Muscle of leg (tissue), 11 donors: Measurements from ENCODE around the gene FARP1. TPM values are rescaled to one million over a fixed set of nuclear protein-coding genes. Genes with fewer than 3 reads are reported as not detected.
A peak's percentile ranks its signal among the peaks of the same experiment; 100 is the strongest.

Experiments
- DNase-seq: peaks from one replicate; pipeline ENCODE4 v3.0.0; 2013
- H3K27ac ChIP-seq: one replicate; pipeline ENCODE4 v1.5.1; 2013; ENCODE audit warnings: mild to moderate bottlenecking, low read length, control low read depth
- H3K27me3 ChIP-seq: one replicate; pipeline ENCODE4 v1.6.1; 2013; ENCODE audit warnings: low read length; ENCODE audit not compliant: control insufficient read depth, insufficient read depth
- H3K36me3 ChIP-seq: one replicate; pipeline ENCODE4 v1.6.1; 2013; ENCODE audit warnings: low read length; ENCODE audit not compliant: control insufficient read depth, insufficient read depth
- H3K4me1 ChIP-seq: one replicate; pipeline ENCODE4 v1.6.1; 2013; ENCODE audit warnings: low read length; ENCODE audit not compliant: control insufficient read depth, insufficient read depth
- H3K4me3 ChIP-seq: one replicate; pipeline ENCODE4 v1.5.1; 2013; ENCODE audit warnings: low read length, control low read depth
- H3K9me3 ChIP-seq: replicated peaks from 2 replicates; pipeline ENCODE4 v1.6.1; 2013; ENCODE audit warnings: low read depth, low read length; ENCODE audit not compliant: control insufficient read depth
- WGBS: methylation state at CpG from one replicate; pipeline ENCODE4 v1.1.5; 2013; ENCODE audit warnings: missing lambda C conversion rate; ENCODE audit not compliant: insufficient coverage; 5-methylcytosine and 5-hydroxymethylcytosine counted together
- polyA plus RNA-seq, 8 donors: library from polyadenylated mRNA; unstranded; fragments of 120-200 nt; gene quantifications; one replicate each; pipeline versions ENCODE4 v1.2.1 to v1.2.3, GENCODE V29; 2013; ENCODE audit warnings: inconsistent platforms in 1 of 8, low replicate concordance in 1 of 8; ENCODE audit not compliant: insufficient read length in 8 of 8, insufficient read depth in 1 of 8
- total RNA-seq: library from RNA; stranded (reverse); fragments of 120-200 nt; gene quantifications from one replicate; pipeline ENCODE4 v1.2.4, GENCODE V29; 2013

FARP1 gene
- total and polyA plus RNA-seq, 9 donors, result 37.8 to 90.7 (median 74.3) TPM

- Histone ChIP-seq H3K27ac (no peak overlapping the region), H3K4me1 (peaks cover 6% of the 10 kb centered on the region), H3K4me3 (no peak overlapping the region), H3K27me3 (no peaks in the 10 kb centered on the region), H3K36me3 (no peaks in the 10 kb centered on the region), H3K9me3 (no peaks in the 10 kb centered on the region)
- DNase-seq, result no peak
- WGBS, result 71% methylated on average over 2 of the region's 2 CpGs
Measured at GRCh38 chr13:98275681-98276171, 132.8 kb downstream of the FARP1 start.

- Histone ChIP-seq H3K36me3 (no peaks in the 10 kb centered on the region), H3K4me3 (no peak overlapping the region), H3K4me1 (peaks cover 6% of the 10 kb centered on the region), H3K27me3 (no peaks in the 10 kb centered on the region), H3K27ac (no peak overlapping the region), H3K9me3 (no peaks in the 10 kb centered on the region)
- no peak for DNase-seq
- no CpG with 5 or more reads among the region's 3 CpGs for WGBS
Measured at GRCh38 chr13:98276486-98276885, 133.6 kb downstream of the FARP1 start.

- no peak overlapping the region for H3K4me3 ChIP-seq
- H3K4me1 ChIP-seq, result peaks cover 6% of the 10 kb centered on the region
- 89% methylated on average over 4 of the region's 6 CpGs for WGBS
- no peaks in the 10 kb centered on the region for H3K9me3 ChIP-seq
- no peaks in the 10 kb centered on the region for H3K36me3 ChIP-seq
- H3K27ac ChIP-seq, result no peak overlapping the region
- H3K27me3 ChIP-seq, result no peaks in the 10 kb centered on the region
- DNase-seq, result no peak
Measured at GRCh38 chr13:98278068-98278724, 135.3 kb downstream of the FARP1 start.

GRCh38 chr13:98279473-98280175, 136.7 kb downstream of the FARP1 start:
- Histone ChIP-seq H3K9me3 (no peaks in the 10 kb centered on the region), H3K4me3 (no peak overlapping the region), H3K27me3 (no peaks in the 10 kb centered on the region), H3K36me3 (no peaks in the 10 kb centered on the region), H3K27ac (no peak overlapping the region), H3K4me1 (peaks cover 3% of the 10 kb centered on the region)
- 49% methylated on average over 3 of the region's 13 CpGs for WGBS
- no peak for DNase-seq

- WGBS, result 39% methylated on average over 10 of the region's 10 CpGs
- Histone ChIP-seq H3K36me3 (no peaks in the 10 kb centered on the region), H3K27ac (no peak overlapping the region), H3K27me3 (no peaks in the 10 kb centered on the region), H3K4me1 (peaks cover 6% of the 10 kb centered on the region), H3K9me3 (no peaks in the 10 kb centered on the region), H3K4me3 (no peak overlapping the region)
- no peak for DNase-seq
Measured at GRCh38 chr13:98280176-98280510, 137.2 kb downstream of the FARP1 start.

- no peak overlapping the region for H3K27ac ChIP-seq
- no peak for DNase-seq
- H3K27me3 ChIP-seq, result no peaks in the 10 kb centered on the region
- no peak overlapping the region for H3K4me3 ChIP-seq
- WGBS, result 48% methylated on average over 2 of the region's 4 CpGs
- peaks cover 8% of the 10 kb centered on the region for H3K4me1 ChIP-seq
- H3K9me3 ChIP-seq, result no peaks in the 10 kb centered on the region
- no peaks in the 10 kb centered on the region for H3K36me3 ChIP-seq
Measured at GRCh38 chr13:98284679-98285078, 141.8 kb downstream of the FARP1 start.

GRCh38 chr13:98285317-98285716, 142.4 kb downstream of the FARP1 start:
- Histone ChIP-seq H3K27me3 (no peaks in the 10 kb centered on the region), H3K36me3 (no peaks in the 10 kb centered on the region), H3K9me3 (no peaks in the 10 kb centered on the region), H3K4me1 (peaks cover 8% of the 10 kb centered on the region), H3K27ac (no peak overlapping the region), H3K4me3 (no peak overlapping the region)
- no CpG with 5 or more reads among the region's 4 CpGs for WGBS
- peak; percentile 61 for DNase-seq

GRCh38 chr13:98285852-98286594, 143.1 kb downstream of the FARP1 start:
- no peak overlapping the region for H3K27ac ChIP-seq
- H3K4me1 ChIP-seq, result peaks cover 8% of the 10 kb centered on the region
- no peaks in the 10 kb centered on the region for H3K36me3 ChIP-seq
- H3K9me3 ChIP-seq, result no peaks in the 10 kb centered on the region
- 61% methylated on average over 9 of the region's 12 CpGs for WGBS
- no peak overlapping the region for H3K4me3 ChIP-seq
- no peak for DNase-seq
- no peaks in the 10 kb centered on the region for H3K27me3 ChIP-seq

- no peak for DNase-seq
- no peak overlapping the region for H3K4me3 ChIP-seq
- H3K27me3 ChIP-seq, result no peaks in the 10 kb centered on the region
- no peaks in the 10 kb centered on the region for H3K9me3 ChIP-seq
- no peak overlapping the region for H3K27ac ChIP-seq
- H3K4me1 ChIP-seq, result peaks cover 8% of the 10 kb centered on the region
- no peaks in the 10 kb centered on the region for H3K36me3 ChIP-seq
- WGBS, result 44% methylated on average over 1 of the region's 2 CpGs
Measured at GRCh38 chr13:98286799-98287198, 143.9 kb downstream of the FARP1 start.

GRCh38 chr13:98288211-98288610, 145.3 kb downstream of the FARP1 start:
- peak; percentile 77 for DNase-seq
- WGBS, result 73% methylated on average over 6 of the region's 6 CpGs

More at GRCh38 chr13:98288211-98288610, 145.3 kb downstream of the FARP1 start:
- Histone ChIP-seq H3K9me3 (no peaks in the 10 kb centered on the region), H3K27ac (no peak overlapping the region), H3K4me3 (no peak overlapping the region), H3K27me3 (no peaks in the 10 kb centered on the region), H3K36me3 (peaks cover under 1% of the 10 kb centered on the region), H3K4me1 (peaks cover 8% of the 10 kb centered on the region)
